Neural cell (in vitro differentiated cells): ENCODE measurements around the gene HOXA5. TPM values are rescaled to one million over a fixed set of nuclear protein-coding genes. Genes with fewer than 3 reads are reported as not detected.

Experiments used
- H2AFZ ChIP-seq: fragments of 200-600, 300-800 bp; sonication (generic), shearing (Covaris generic); 2 replicates; pipeline ENCODE4 v1.6.0; 2014; ENCODE audit warnings: low read depth, mild to moderate bottlenecking, antibody characterized with exemption, low read length, moderate library complexity
- H3F3A ChIP-seq: fragments of 200-600 bp; shearing (Covaris generic); 2 replicates; pipeline ENCODE4 v1.6.1; 2016; ENCODE audit warnings: mild to moderate bottlenecking, moderate library complexity, mixed read lengths, antibody characterized with exemption, low read length; ENCODE audit not compliant: insufficient read depth, poor library complexity, severe bottlenecking
- H3K27ac ChIP-seq: fragments of 200-600, 300-800 bp; sonication (generic), shearing (Covaris generic); 2 replicates; pipeline ENCODE4 v1.5.1; 2014; ENCODE audit warnings: mild to moderate bottlenecking, low read length, moderate library complexity
- H3K27me3 ChIP-seq: fragments of 300-800, 200-600 bp; sonication (generic), shearing (Covaris generic); 2 replicates; pipeline ENCODE4 v1.6.0; 2014; ENCODE audit warnings: mild to moderate bottlenecking, low read depth, low read length, moderate library complexity; ENCODE audit not compliant: insufficient read depth
- H3K36me3 ChIP-seq: fragments of 300-800, 200-600 bp; sonication (generic), shearing (Covaris generic); 2 replicates; pipeline ENCODE4 v1.5.1; 2014; ENCODE audit warnings: mild to moderate bottlenecking, antibody characterized with exemption, low read length, moderate library complexity; ENCODE audit not compliant: insufficient read depth
- H3K4me2 ChIP-seq: fragments of 300-800, 200-600 bp; sonication (generic), shearing (Covaris generic); 2 replicates; pipeline ENCODE4 v1.6.0; 2014; ENCODE audit warnings: mild to moderate bottlenecking, low read length
- H3K4me3 ChIP-seq: fragments of 300-800, 200-600 bp; sonication (generic), shearing (Covaris generic); 2 replicates; pipeline ENCODE4 v1.5.1; 2014; ENCODE audit warnings: mild to moderate bottlenecking, low read length, moderate library complexity
- H3K79me2 ChIP-seq: fragments of 200-600 bp; shearing (Covaris generic); replicated peaks from 2 replicates; pipeline ENCODE4 v1.6.0; 2014; ENCODE audit warnings: mild to moderate bottlenecking, low read length, moderate library complexity; ENCODE audit not compliant: insufficient read depth
- H3K9ac ChIP-seq: fragments of 300-800, 200-600 bp; sonication (generic), shearing (Covaris generic); 2 replicates; pipeline ENCODE4 v1.6.1; 2016; ENCODE audit warnings: mild to moderate bottlenecking, low read length, mixed read lengths
- H3K9me2 ChIP-seq: fragments of 200-600 bp; shearing (Covaris generic); 2 replicates; pipeline ENCODE4 v1.6.1; 2016; ENCODE audit warnings: mild to moderate bottlenecking, low read length, mixed read lengths; ENCODE audit not compliant: insufficient read depth
- H3K9me3 ChIP-seq: fragments of 200-600, 300-800 bp; sonication (generic), shearing (Covaris generic); 2 replicates; pipeline ENCODE4 v1.6.1; 2016; ENCODE audit warnings: mild to moderate bottlenecking, mixed run types, low read length, moderate library complexity, mixed read lengths
- H4K20me1 ChIP-seq: fragments of 200-600 bp; shearing (Covaris generic); 2 replicates; pipeline ENCODE4 v1.6.1; 2016; ENCODE audit warnings: mild to moderate bottlenecking, mixed run types; ENCODE audit not compliant: insufficient read depth
- CTCF ChIP-seq: fragments of 450-650 bp; IDR thresholded peaks from 2 replicates; pipeline ENCODE4 v1.5.1; 2014; ENCODE audit warnings: antibody characterized with exemption, mild to moderate bottlenecking, moderate library complexity; ENCODE audit not compliant: poor library complexity, severe bottlenecking
- EP300 ChIP-seq: fragments of 450-650 bp; conservative IDR thresholded peaks from 2 replicates; pipeline ENCODE4 v1.6.1; 2014; ENCODE audit warnings: antibody characterized with exemption, mild to moderate bottlenecking, moderate library complexity; ENCODE audit not compliant: poor library complexity, severe bottlenecking
- EZH2 ChIP-seq: fragments of 200-600, 300-800 bp; shearing (Covaris generic), sonication (generic); IDR thresholded peaks from 2 replicates; pipeline ENCODE4 v1.6.1; 2014; ENCODE audit warnings: antibody characterized with exemption, low read length, borderline replicate concordance, mild to moderate bottlenecking; ENCODE audit not compliant: insufficient read depth, poor library complexity, severe bottlenecking
- MXI1 ChIP-seq: fragments of 450-650 bp; conservative IDR thresholded peaks from 2 replicates; pipeline ENCODE4 v1.6.1; 2014; ENCODE audit warnings: antibody characterized with exemption, mild to moderate bottlenecking; ENCODE audit not compliant: poor library complexity, severe bottlenecking
- POLR2AphosphoS5 ChIP-seq: IDR thresholded peaks from 2 replicates; pipeline ENCODE4 v1.6.1; 2012
- RAD21 ChIP-seq: fragments of 450-650 bp; conservative IDR thresholded peaks from 2 replicates; pipeline ENCODE4 v1.6.1; 2014; ENCODE audit warnings: antibody characterized with exemption, mild to moderate bottlenecking, moderate library complexity
- SMC3 ChIP-seq: fragments of 450-650 bp; conservative IDR thresholded peaks from 2 replicates; pipeline ENCODE4 v1.6.1; 2014; ENCODE audit warnings: antibody characterized with exemption, mild to moderate bottlenecking, moderate library complexity; ENCODE audit not compliant: poor library complexity
- TAF1 ChIP-seq: IDR thresholded peaks from 2 replicates; pipeline ENCODE4 v1.6.1; 2012; ENCODE audit warnings: low read depth
- polyA plus RNA-seq: library from polyadenylated mRNA; depleted of rRNA; stranded (reverse); fragments of >200 nt; gene quantifications from 2 replicates; pipeline ENCODE4 v1.2.3, GENCODE V29; 2014
- TF ChIP-seq, protein P1 (sequence below): IDR thresholded peaks from 2 replicates; pipeline ENCODE4 v1.6.1; 2012; ENCODE audit warnings: borderline replicate concordance

HOXA5 gene
- polyA plus RNA-seq, 1 donor from 2014 or later = not detected

GRCh38 chr7:27122077-27122910 lies 21.2 kb downstream of the HOXA5 start:
- peaks cover 7% of the 10 kb centered on the region for H3K9me3 ChIP-seq
- H3K9me2 ChIP-seq = no peaks in the 10 kb centered on the region
- TF ChIP-seq CTCF (no peak), EZH2 (peak; percentile 72)
- no peaks in the 10 kb centered on the region for H3K36me3 ChIP-seq
- no peak overlapping the region for H3K4me2 ChIP-seq
- no peak overlapping the region for H2AFZ ChIP-seq
- H4K20me1 ChIP-seq = no peaks in the 10 kb centered on the region
- no peaks in the 10 kb centered on the region for H3F3A ChIP-seq
- no peak overlapping the region for H3K9ac ChIP-seq
- no peaks in the 10 kb centered on the region for H3K79me2 ChIP-seq
- no peak overlapping the region for H3K27ac ChIP-seq
- peaks cover 100% of the 10 kb centered on the region for H3K27me3 ChIP-seq
- H3K4me3 ChIP-seq = no peak overlapping the region

DNA sequence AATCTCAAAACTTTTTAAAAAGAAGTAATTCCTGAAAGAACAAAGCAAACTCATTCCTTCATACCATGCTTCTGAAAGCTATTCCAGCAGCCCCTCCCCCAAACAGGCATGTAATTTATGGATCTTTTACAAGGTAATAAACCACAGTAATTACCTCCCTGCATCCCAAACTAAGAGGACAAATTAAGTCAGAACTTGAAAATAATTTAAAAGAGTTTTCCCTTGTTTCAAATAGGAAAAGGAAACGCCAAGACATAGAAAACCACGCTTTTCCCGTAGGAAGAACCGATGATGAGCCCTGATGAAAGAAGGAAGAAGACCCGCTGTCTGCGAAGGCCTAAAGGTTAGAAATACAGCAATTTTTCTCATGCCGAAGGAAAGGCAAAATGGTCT lies 21.8 kb downstream of the HOXA5 start:
- peaks cover 100% of the 10 kb centered on the region for H3K27me3 ChIP-seq
- TF ChIP-seq MXI1 (no peak), TAF1 (no peak), CTCF (no peak), EP300 (no peak), SMC3 (no peak), POLR2AphosphoS5 (no peak), RAD21 (no peak), EZH2 (no peak)
- TF ChIP-seq, protein P1, sequence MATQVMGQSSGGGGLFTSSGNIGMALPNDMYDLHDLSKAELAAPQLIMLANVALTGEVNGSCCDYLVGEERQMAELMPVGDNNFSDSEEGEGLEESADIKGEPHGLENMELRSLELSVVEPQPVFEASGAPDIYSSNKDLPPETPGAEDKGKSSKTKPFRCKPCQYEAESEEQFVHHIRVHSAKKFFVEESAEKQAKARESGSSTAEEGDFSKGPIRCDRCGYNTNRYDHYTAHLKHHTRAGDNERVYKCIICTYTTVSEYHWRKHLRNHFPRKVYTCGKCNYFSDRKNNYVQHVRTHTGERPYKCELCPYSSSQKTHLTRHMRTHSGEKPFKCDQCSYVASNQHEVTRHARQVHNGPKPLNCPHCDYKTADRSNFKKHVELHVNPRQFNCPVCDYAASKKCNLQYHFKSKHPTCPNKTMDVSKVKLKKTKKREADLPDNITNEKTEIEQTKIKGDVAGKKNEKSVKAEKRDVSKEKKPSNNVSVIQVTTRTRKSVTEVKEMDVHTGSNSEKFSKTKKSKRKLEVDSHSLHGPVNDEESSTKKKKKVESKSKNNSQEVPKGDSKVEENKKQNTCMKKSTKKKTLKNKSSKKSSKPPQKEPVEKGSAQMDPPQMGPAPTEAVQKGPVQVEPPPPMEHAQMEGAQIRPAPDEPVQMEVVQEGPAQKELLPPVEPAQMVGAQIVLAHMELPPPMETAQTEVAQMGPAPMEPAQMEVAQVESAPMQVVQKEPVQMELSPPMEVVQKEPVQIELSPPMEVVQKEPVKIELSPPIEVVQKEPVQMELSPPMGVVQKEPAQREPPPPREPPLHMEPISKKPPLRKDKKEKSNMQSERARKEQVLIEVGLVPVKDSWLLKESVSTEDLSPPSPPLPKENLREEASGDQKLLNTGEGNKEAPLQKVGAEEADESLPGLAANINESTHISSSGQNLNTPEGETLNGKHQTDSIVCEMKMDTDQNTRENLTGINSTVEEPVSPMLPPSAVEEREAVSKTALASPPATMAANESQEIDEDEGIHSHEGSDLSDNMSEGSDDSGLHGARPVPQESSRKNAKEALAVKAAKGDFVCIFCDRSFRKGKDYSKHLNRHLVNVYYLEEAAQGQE = no peak
- H3K27ac ChIP-seq = no peak overlapping the region
- H3K9ac ChIP-seq = no peak overlapping the region
- H3K79me2 ChIP-seq = no peaks in the 10 kb centered on the region
- H2AFZ ChIP-seq = no peak overlapping the region
- no peak overlapping the region for H3K4me2 ChIP-seq
- no peaks in the 10 kb centered on the region for H3K9me2 ChIP-seq
- H3K4me3 ChIP-seq = no peak overlapping the region
- H4K20me1 ChIP-seq = no peaks in the 10 kb centered on the region
- no peaks in the 10 kb centered on the region for H3F3A ChIP-seq
- H3K36me3 ChIP-seq = no peaks in the 10 kb centered on the region
- peaks cover 7% of the 10 kb centered on the region for H3K9me3 ChIP-seq
